GM13977 (cell line): ENCODE results near the gene B3GALT5.

Source experiments
- DNase-seq: peaks from one replicate; pipeline ENCODE4 v3.0.0; 2012; ENCODE audit warnings: low spot score
- CTCF ChIP-seq: IDR thresholded peaks from 2 replicates; pipeline ENCODE4 v1.5.1; 2012; ENCODE audit warnings: mild to moderate bottlenecking, control low read depth; ENCODE audit not compliant: insufficient read depth; ENCODE audit errors: extremely low read depth, missing control alignments
- in situ Hi-C: fragments of 300-500 bp; cut with MboI; formaldehyde crosslinking; loops from one replicate; pipeline ENCODE4 v1.12.0; 2022; ENCODE audit warnings: low sequenced_read_pairs, low pct_unique_long_range_greater_than_20kb, mixed read lengths, inconsistent platforms; ENCODE audit not compliant: unreplicated experiment

Gene B3GALT5

GRCh38 chr21:39667353-39667891, 54.7 kb downstream of the B3GALT5 start:
- in situ Hi-C loops = no loop called here
- no peak for TF ChIP-seq CTCF

GRCh38 chr21:39668369-39668768, 55.6 kb downstream of the B3GALT5 start:
- no peak for DNase-seq
- in situ Hi-C loops = no loop called here
- no peak for TF ChIP-seq CTCF

More at GRCh38 chr21:39667353-39667891, 54.7 kb downstream of the B3GALT5 start:
- DNase-seq = no peak

- DNase-seq = no peak
- in situ Hi-C loops = no loop called here
These were observed 56.7 kb downstream of the B3GALT5 start for GRCh38 chr21:39669485-39669884.

GRCh38 chr21:39669976-39670661, 57.4 kb downstream of the B3GALT5 start:
- DNase-seq = no peak
- TF ChIP-seq CTCF = no peak
- in situ Hi-C loops = no loop called here

More at GRCh38 chr21:39669485-39669884, 56.7 kb downstream of the B3GALT5 start:
- TF ChIP-seq CTCF = no peak

GRCh38 chr21:39670701-39671100, 58.0 kb downstream of the B3GALT5 start:
- DNase-seq = no peak
- no peak for TF ChIP-seq CTCF
- in situ Hi-C loops = no loop called here

GRCh38 chr21:39671986-39672385, 59.2 kb downstream of the B3GALT5 start:
- in situ Hi-C loops = no loop called here
- TF ChIP-seq CTCF = no peak
- no peak for DNase-seq
